Upper lobe of left lung (tissue), 6 donors: ENCODE measurements around the gene MUCL3. TPM values are rescaled to one million over a fixed set of nuclear protein-coding genes. Genes with fewer than 3 reads are reported as not detected.
"Not testable (repeated sequence)": the region's sequence is repeated elsewhere in the genome, so short reads cannot be mapped to it uniquely, and the experiment has no call there.

Experiments used
- ATAC-seq, 2 donors: fragments of 200-7000 bp; cut with Tn5 transposase; one replicate each; pipeline ENCODE4 v1.9.1; 2022; ENCODE audit warnings: mild to moderate bottlenecking in 2 of 2, moderate library complexity in 2 of 2; ENCODE audit not compliant: low FRiP score in 2 of 2
- DNase-seq, 2 donors: peaks; one replicate each; pipeline ENCODE4 v3.0.0-alpha.2; 2019 to 2020
- H3K27ac ChIP-seq, 4 donors: fragments of 200-600 bp; sonication (generic); one replicate each; pipeline ENCODE4 v1.5.1; 2016 to 2019
- H3K27me3 ChIP-seq, 4 donors: fragments of 200-600 bp; sonication (generic); one replicate each; pipeline ENCODE4 v1.5.1; 2017 to 2019
- H3K36me3 ChIP-seq, 4 donors: fragments of 200-600 bp; sonication (generic); one replicate each; pipeline ENCODE4 v1.5.1; 2016 to 2019
- H3K4me1 ChIP-seq, 4 donors: fragments of 200-600 bp; sonication (generic); one replicate each; pipeline ENCODE4 v1.5.1; 2018 to 2019
- H3K4me3 ChIP-seq, 4 donors: fragments of 200-600 bp; sonication (generic); one replicate each; pipeline ENCODE4 v1.5.1; 2017 to 2019; ENCODE audit warnings: mild to moderate bottlenecking in 2 of 4, moderate library complexity in 1 of 4
- H3K9me3 ChIP-seq, 4 donors: fragments of 200-600 bp; sonication (generic); one replicate each; pipeline ENCODE4 v1.5.1; 2018 to 2019
- CTCF ChIP-seq, 6 experiments: fragments of 450-650 bp in 4 of 6; fragments of 200-600 bp in 2 of 6; sonication (generic) in 2 of 6; IDR thresholded peaks; one replicate each; pipeline ENCODE4 v1.5.1; 2016 to 2019; ENCODE audit warnings: antibody characterized with exemption in 6 of 6
- EP300 ChIP-seq, 4 donors: sonication (generic); formaldehyde crosslinking; IDR thresholded peaks; one replicate each; pipeline ENCODE4 v1.5.1; 2017; ENCODE audit warnings: antibody characterized with exemption in 4 of 4, control low read depth in 2 of 4
- POLR2A ChIP-seq, 4 donors: fragments of 450-650 bp; IDR thresholded peaks; one replicate each; pipeline ENCODE4 v1.5.1; 2016 to 2017; ENCODE audit warnings: antibody characterized with exemption in 4 of 4, mild to moderate bottlenecking in 2 of 4
- POLR2AphosphoS5 ChIP-seq, 2 donors: sonication (generic); formaldehyde crosslinking; IDR thresholded peaks; one replicate each; pipeline ENCODE4 v1.5.1; 2017; ENCODE audit warnings: antibody characterized with exemption in 2 of 2
- WGBS, 2 donors: methylation state at CpG; one replicate each; pipeline ENCODE4 v1.1.5; 2017 to 2018; 5-methylcytosine and 5-hydroxymethylcytosine counted together
- total RNA-seq, 6 donors: library from RNA; depleted of rRNA in 4 of 6; stranded (reverse); fragments of >200 nt in 4 of 6; gene quantifications; one replicate each; pipeline versions ENCODE4 v1.1.0 to v1.2.1, GENCODE V29; 2016 to 2021
- donor health status: DM: no; HTN: no; CAD: no; lungs with moderate emphysema.
- donor health status: DM: no; HTN: yes; CAD: no; lungs with severe emphysema.

The MUCL3 gene
- total RNA-seq, 6 donors from 2014 or later = 1.8 to 38.8 (median 5.0) TPM

GRCh38 chr6:30902709-30903108 lies 38.1 kb upstream of the MUCL3 start:
- no peak for DNase-seq
- 46 to 49% methylated on average over 5 of the region's 5 CpGs for WGBS, 2 donors
- Histone ChIP-seq H3K4me3 (no peak overlapping the region), H3K36me3 (peaks cover 3 to 23% (median 11%) of the 10 kb centered on the region in 4 donors), H3K9me3 (no peaks in the 10 kb centered on the region), H3K4me1 (peaks cover 0 to 7% (median 3%) of the 10 kb centered on the region in 4 donors), H3K27me3 (no peaks in the 10 kb centered on the region), H3K27ac (no peak overlapping the region)
- TF ChIP-seq POLR2A (IDR thresholded peaks at IDR 0.05) (no peak), CTCF (IDR thresholded peaks at IDR 0.05) (no peak), EP300 (IDR thresholded peaks at IDR 0.05) (no peak), POLR2AphosphoS5 (IDR thresholded peaks at IDR 0.05) (no peak)
- no peak for ATAC-seq

DNA sequence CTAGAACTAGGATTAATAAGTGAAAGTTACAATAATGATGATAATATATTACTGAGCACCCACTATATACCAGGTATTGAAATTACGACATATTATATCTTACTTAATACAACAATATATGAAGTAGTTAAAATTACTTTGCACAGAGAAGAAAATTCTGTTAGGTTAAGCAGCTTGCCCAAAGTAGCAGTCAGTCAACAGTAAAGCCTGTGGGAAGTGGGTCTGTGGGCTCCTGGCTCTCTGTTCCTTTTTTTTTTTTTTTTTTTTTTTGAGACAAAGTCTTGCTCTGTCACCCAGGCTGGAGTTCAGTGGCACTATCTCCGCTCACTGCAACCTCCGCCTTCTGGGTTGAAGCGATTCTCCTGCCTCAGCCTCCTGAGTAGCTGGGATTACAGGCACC lies 37.5 kb upstream of the MUCL3 start:
- H3K27ac ChIP-seq = no peak overlapping the region
- H3K4me1 ChIP-seq = peaks cover 0 to 7% (median 3%) of the 10 kb centered on the region in 4 donors
- no peak overlapping the region for H3K4me3 ChIP-seq
- TF ChIP-seq EP300 (IDR thresholded peaks at IDR 0.05) = no peak
- TF ChIP-seq POLR2A (IDR thresholded peaks at IDR 0.05) = no peak
- TF ChIP-seq POLR2AphosphoS5 (IDR thresholded peaks at IDR 0.05) = no peak
- no peak for TF ChIP-seq CTCF (IDR thresholded peaks at IDR 0.05)
- H3K27me3 ChIP-seq = no peaks in the 10 kb centered on the region
- 83 to 92% methylated on average over 4 of the region's 4 CpGs for WGBS, 2 donors
- peaks cover 0 to 18% (median 8%) of the 10 kb centered on the region in 4 donors for H3K36me3 ChIP-seq
- no peaks in the 10 kb centered on the region for H3K9me3 ChIP-seq
- ATAC-seq (no peak), DNase-seq (no peak)

DNA sequence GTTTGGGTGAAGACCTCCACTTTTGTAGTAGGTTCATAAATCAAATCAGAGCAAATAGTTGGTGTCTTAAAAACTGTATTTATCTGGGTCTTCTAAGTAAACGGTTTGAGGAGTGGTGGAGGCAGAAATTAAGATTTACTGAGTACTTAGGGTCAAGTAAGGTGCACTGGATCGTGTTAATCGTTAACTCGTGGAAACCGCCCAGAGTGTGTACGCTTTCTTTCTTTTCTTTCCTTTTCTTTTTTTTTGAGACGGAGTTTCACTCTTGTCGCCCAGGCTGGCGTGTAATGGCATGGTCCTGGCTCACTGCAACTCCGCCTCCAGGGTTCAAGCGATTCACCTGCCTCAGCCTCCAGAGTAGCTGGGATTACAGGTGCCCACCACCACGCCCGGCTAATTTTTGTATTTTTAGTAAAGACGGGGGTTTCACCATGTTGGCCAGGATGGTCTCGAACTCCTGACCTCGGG lies 33.4 kb upstream of the MUCL3 start:
- 34 to 48% methylated on average over 13 to 16 of the region's 16 CpGs for WGBS, 2 donors
- H3K36me3 ChIP-seq = peaks cover 11 to 27% (median 19%) of the 10 kb centered on the region in 4 donors
- H3K4me3 ChIP-seq = peak overlapping the region in 3 of 4 donors; percentile 62 to 88 (median 86)
- peak overlapping the region in 2 of 4 donors; percentile 18 to 54 for H3K27ac ChIP-seq
- ATAC-seq, H3K9me3 ChIP-seq, H3K27me3 ChIP-seq, DNase-seq: not testable (repeated sequence)
- peaks cover 8 to 16% (median 13%) of the 10 kb centered on the region in 4 donors for H3K4me1 ChIP-seq

GRCh38 chr6:30907758-30908591 lies 32.8 kb upstream of the MUCL3 start, which contains the start of gene GTF2H4:
TSS of gene GTF2H4 (plus strand) at chr6:30908207.
- ATAC-seq (peak; percentile 98 to 99), DNase-seq (peak; percentile 92 to 98)
- H3K27me3 ChIP-seq = no peaks in the 10 kb centered on the region
- H3K4me1 ChIP-seq = peaks cover 8 to 16% (median 13%) of the 10 kb centered on the region in 4 donors
- TF ChIP-seq POLR2AphosphoS5 (IDR thresholded peaks at IDR 0.05) (peak in 1 of 2 donors; percentile 69), POLR2A (IDR thresholded peaks at IDR 0.05) (peak in 2 of 4 donors; percentile 29 to 50), CTCF (IDR thresholded peaks at IDR 0.05) (peak in 2 of 6 experiments; percentile 11 to 35), EP300 (IDR thresholded peaks at IDR 0.05) (no peak)
- H3K9me3 ChIP-seq = no peaks in the 10 kb centered on the region
- peak within 1 kb of the TSS in 3 of 4 donors; percentile 58 to 65 (median 60) for H3K27ac ChIP-seq
- 0 to 2% methylated on average over 38 to 49 of the region's 49 CpGs for WGBS, 2 donors
- H3K4me3 ChIP-seq = peak within 1 kb of the TSS; percentile 61 to 88 (median 74)
- peaks cover 11 to 29% (median 20%) of the 10 kb centered on the region in 4 donors for H3K36me3 ChIP-seq

- WGBS, 2 donors = 19 to 27% methylated on average over 2 of the region's 2 CpGs
- peaks cover 13 to 22% (median 17%) of the 10 kb centered on the region in 4 donors for H3K4me1 ChIP-seq
- peak overlapping the region in 2 of 4 donors; percentile 60 to 65 for H3K27ac ChIP-seq
- ATAC-seq = no peak
- peak overlapping the region; percentile 61 to 88 (median 74) for H3K4me3 ChIP-seq
- no peak for DNase-seq
- no peaks in the 10 kb centered on the region for H3K27me3 ChIP-seq
- peaks cover 11 to 31% (median 21%) of the 10 kb centered on the region in 4 donors for H3K36me3 ChIP-seq
- no peak for TF ChIP-seq CTCF (IDR thresholded peaks at IDR 0.05)
- no peak for TF ChIP-seq POLR2A (IDR thresholded peaks at IDR 0.05)
- TF ChIP-seq EP300 (IDR thresholded peaks at IDR 0.05) = no peak
- TF ChIP-seq POLR2AphosphoS5 (IDR thresholded peaks at IDR 0.05) = no peak
- H3K9me3 ChIP-seq = no peaks in the 10 kb centered on the region
Observed at GRCh38 chr6:30908700-30909099, 32.1 kb upstream of the MUCL3 start.

DNA sequence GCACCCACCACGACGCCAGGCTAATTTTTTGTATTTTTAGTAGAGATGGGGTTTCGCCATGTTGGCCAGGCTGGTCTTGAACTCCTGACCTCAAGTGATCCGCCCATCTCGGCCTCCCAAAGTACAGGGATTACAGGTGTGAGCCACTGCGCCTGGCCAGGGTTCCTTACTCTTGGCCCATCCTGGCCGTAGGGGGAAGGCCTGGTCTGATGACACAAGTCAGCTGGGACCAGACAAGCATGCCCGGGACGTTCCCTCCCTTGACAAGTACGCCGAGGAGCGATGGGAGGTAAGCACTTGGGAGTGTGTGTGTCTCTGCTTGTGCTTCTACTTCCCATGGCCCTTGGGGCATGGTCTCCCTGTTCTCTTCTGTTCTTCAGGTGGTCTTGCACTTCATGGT lies 30.3 kb upstream of the MUCL3 start:
- H3K4me3 ChIP-seq, DNase-seq, ATAC-seq, H3K27ac ChIP-seq, H3K27me3 ChIP-seq, H3K9me3 ChIP-seq: not testable (repeated sequence)
- Histone ChIP-seq H3K36me3 (peaks cover 11 to 31% (median 21%) of the 10 kb centered on the region in 4 donors), H3K4me1 (peaks cover 21 to 37% (median 27%) of the 10 kb centered on the region in 4 donors)
- 89 to 96% methylated on average over 5 to 9 of the region's 12 CpGs for WGBS, 2 donors
